Panc1 (cell line): Measurements from ENCODE around the gene CDK14. TPM values are rescaled to one million over a fixed set of nuclear protein-coding genes. Genes with fewer than 3 reads are reported as not detected.
A peak's percentile ranks its signal among the peaks of the same experiment; 100 is the strongest.

ENCODE experiments used
- ATAC-seq: fragments of 200-7000 bp; cut with Tn5 transposase; 2 replicates; pipeline ENCODE4 v1.9.1; 2020; ENCODE audit warnings: mild to moderate bottlenecking, moderate library complexity
- BruUV-seq: library from RNA; stranded (reverse); fragments of 400-500 nt; replicated peaks from 2 replicates; lab custom pipeline; 2021; lab: Mats Ljungman, UMichigan
- CTCF ChIA-PET: fragments of 300-600 bp; sonication (Branson Sonifier 250); formaldehyde crosslinking; loops from one replicate; lab custom pipeline; 2022; ENCODE audit warnings: antibody characterized with exemption; lab: Charles Lee
- POLR2A ChIA-PET: fragments of 300-600 bp; sonication (Branson Sonifier 250); formaldehyde crosslinking; loops from one replicate; lab custom pipeline; 2022; ENCODE audit warnings: antibody characterized with exemption; lab: Charles Lee
- DNase-seq: peaks from one replicate; pipeline ENCODE4 v3.0.0-alpha.2; 2010; ENCODE audit warnings: low read depth, low spot score
- H3K27ac ChIP-seq: 2 replicates; pipeline ENCODE4 v1.5.1; 2011; ENCODE audit warnings: mild to moderate bottlenecking, low read length, inconsistent platforms
- H3K27me3 ChIP-seq: fragments of 200-500 bp; sonication (Bioruptor generic); 2 replicates; pipeline ENCODE4 v1.6.0; 2014; ENCODE audit warnings: low read length, inconsistent platforms; ENCODE audit not compliant: control insufficient read depth, insufficient read depth
- H3K36me3 ChIP-seq: fragments of 200-500 bp; sonication (Bioruptor generic); 2 replicates; pipeline ENCODE4 v1.5.1; 2014; ENCODE audit warnings: inconsistent platforms, mild to moderate bottlenecking, low read length, moderate library complexity; ENCODE audit not compliant: control insufficient read depth, insufficient read depth
- H3K4me1 ChIP-seq: 2 replicates; pipeline ENCODE4 v1.5.1; 2011; ENCODE audit warnings: inconsistent platforms, mild to moderate bottlenecking, low read length, moderate library complexity; ENCODE audit not compliant: control insufficient read depth, insufficient read depth
- H3K4me3 ChIP-seq, 2 experiments: 2 replicates each; pipeline ENCODE4 v1.5.1; 2011 to 2012; ENCODE audit warnings: low read depth in 2 of 2, low read length in 2 of 2, mild to moderate bottlenecking in 2 of 2, inconsistent platforms in 1 of 2, moderate library complexity in 1 of 2
- H3K9me3 ChIP-seq: fragments of 200-500 bp; sonication (Bioruptor generic); 2 replicates; pipeline ENCODE4 v1.5.1; 2014; ENCODE audit warnings: low read depth, mild to moderate bottlenecking, inconsistent platforms, low read length, moderate library complexity; ENCODE audit not compliant: control insufficient read depth, insufficient read depth
- POLR2AphosphoS5 ChIP-seq: IDR thresholded peaks from 2 replicates; pipeline ENCODE4 v1.6.1; 2012; ENCODE audit warnings: mild to moderate bottlenecking, low read depth, low read length, moderate library complexity
- SIN3A ChIP-seq: IDR thresholded peaks from 2 replicates; pipeline ENCODE4 v1.6.1; 2012; ENCODE audit warnings: low read depth, mild to moderate bottlenecking, low read length, moderate library complexity, borderline replicate concordance; ENCODE audit not compliant: insufficient read depth
- TCF7L2 ChIP-seq: IDR thresholded peaks from 2 replicates; pipeline ENCODE4 v1.6.1; 2011; ENCODE audit warnings: mild to moderate bottlenecking, low read depth, low read length, inconsistent platforms
- in situ Hi-C: cut with HindIII; loops from 2 replicates; pipeline ENCODE4 v1.10.0; 2016; ENCODE audit warnings: low sequenced_read_pairs, low pct_unique_long_range_greater_than_20kb
- intact Hi-C: fragments of 100-400 bp; cut with micrococcal nuclease; formaldehyde crosslinking; loops from one replicate; pipeline ENCODE4 v1.10.0; 2022; ENCODE audit not compliant: unreplicated experiment
- total RNA-seq: library from RNA; stranded (reverse); gene quantifications from one replicate; pipeline ENCODE4 v1.2.1, GENCODE V29; 2021; ENCODE audit not compliant: unreplicated experiment
- TF ChIP-seq, protein P1 (sequence below), 2 experiments: IDR thresholded peaks; 2 replicates each; pipeline ENCODE4 v1.6.1; 2011 to 2012; ENCODE audit warnings: low read depth in 2 of 2, control low read depth in 1 of 2, low read length in 1 of 2, mild to moderate bottlenecking in 1 of 2, moderate library complexity in 1 of 2; ENCODE audit not compliant: insufficient read depth in 1 of 2
- TF ChIP-seq, protein P2 (sequence below): fragments of 450-650 bp; IDR thresholded peaks from 2 replicates; pipeline ENCODE4 v1.5.1; 2017; ENCODE audit warnings: mild to moderate bottlenecking

Gene CDK14
- total RNA-seq, 1 experiment from 2014 or later, result 3.0 TPM

DNA sequence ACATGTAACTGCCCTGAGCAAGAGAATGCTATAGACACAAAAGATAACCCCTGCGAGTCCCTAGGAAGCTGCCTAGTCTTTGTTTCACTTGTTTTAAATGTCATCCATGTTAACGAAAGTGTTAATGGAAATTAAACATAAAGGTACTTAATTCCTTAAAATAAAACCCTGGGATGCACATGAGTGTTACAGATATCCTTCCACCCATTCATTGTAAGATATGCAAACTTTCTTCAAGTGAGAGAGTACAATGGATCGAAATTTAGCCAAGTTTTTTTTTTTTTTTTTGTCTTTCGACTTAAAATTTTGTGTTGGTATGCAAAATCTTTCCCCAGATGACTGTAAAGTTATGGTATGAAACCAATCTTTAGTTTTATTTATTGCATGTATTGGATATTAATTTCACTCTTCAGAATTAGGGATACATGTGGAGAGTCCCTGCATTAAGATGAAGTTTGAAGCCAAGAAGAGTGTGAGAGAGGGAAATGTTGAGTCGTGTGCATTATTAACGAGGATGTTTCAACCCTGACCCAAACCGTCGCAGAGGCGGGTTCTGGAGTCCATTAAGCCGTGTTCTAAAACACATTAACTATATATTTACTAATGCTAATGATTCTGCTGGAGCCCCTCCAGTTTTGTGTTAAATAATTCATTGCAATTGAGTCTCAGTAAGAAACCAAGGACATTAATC, 1.6 kb downstream of the CDK14 start:
- in situ Hi-C loops, result no loop called here
- peaks cover 14% of the 10 kb centered on the region for H3K27me3 ChIP-seq
- H3K9me3 ChIP-seq, result no peaks in the 10 kb centered on the region
- ChIA-PET CTCF (interaction anchor here (0.7 kb wide), 1 partner anchor 492 kb away, joined by 3 read pairs; no protein-coding TSS in a partner anchor), POLR2A (interaction anchor here (0.8 kb wide), 1 partner anchor 142 kb away, joined by 4 read pairs; no protein-coding TSS in a partner anchor)
- intact Hi-C loops, result no loop called here
- peaks cover 6% of the 10 kb centered on the region for H3K4me1 ChIP-seq
- DNase-seq (no peak), ATAC-seq (no peak)
- H3K27ac ChIP-seq, result no peak overlapping the region
- BruUV-seq, result no TSS peak
- TF ChIP-seq POLR2AphosphoS5 (no peak), TCF7L2 (no peak), SIN3A (no peak)
- TF ChIP-seq, protein P1, sequence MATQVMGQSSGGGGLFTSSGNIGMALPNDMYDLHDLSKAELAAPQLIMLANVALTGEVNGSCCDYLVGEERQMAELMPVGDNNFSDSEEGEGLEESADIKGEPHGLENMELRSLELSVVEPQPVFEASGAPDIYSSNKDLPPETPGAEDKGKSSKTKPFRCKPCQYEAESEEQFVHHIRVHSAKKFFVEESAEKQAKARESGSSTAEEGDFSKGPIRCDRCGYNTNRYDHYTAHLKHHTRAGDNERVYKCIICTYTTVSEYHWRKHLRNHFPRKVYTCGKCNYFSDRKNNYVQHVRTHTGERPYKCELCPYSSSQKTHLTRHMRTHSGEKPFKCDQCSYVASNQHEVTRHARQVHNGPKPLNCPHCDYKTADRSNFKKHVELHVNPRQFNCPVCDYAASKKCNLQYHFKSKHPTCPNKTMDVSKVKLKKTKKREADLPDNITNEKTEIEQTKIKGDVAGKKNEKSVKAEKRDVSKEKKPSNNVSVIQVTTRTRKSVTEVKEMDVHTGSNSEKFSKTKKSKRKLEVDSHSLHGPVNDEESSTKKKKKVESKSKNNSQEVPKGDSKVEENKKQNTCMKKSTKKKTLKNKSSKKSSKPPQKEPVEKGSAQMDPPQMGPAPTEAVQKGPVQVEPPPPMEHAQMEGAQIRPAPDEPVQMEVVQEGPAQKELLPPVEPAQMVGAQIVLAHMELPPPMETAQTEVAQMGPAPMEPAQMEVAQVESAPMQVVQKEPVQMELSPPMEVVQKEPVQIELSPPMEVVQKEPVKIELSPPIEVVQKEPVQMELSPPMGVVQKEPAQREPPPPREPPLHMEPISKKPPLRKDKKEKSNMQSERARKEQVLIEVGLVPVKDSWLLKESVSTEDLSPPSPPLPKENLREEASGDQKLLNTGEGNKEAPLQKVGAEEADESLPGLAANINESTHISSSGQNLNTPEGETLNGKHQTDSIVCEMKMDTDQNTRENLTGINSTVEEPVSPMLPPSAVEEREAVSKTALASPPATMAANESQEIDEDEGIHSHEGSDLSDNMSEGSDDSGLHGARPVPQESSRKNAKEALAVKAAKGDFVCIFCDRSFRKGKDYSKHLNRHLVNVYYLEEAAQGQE (IDR thresholded peaks at IDR 0.05; ENCODE audit: insufficient read depth in 1 of 2, low read depth in 2 of 2, low read length in 1 of 2), result no peak
- TF ChIP-seq, protein P2, sequence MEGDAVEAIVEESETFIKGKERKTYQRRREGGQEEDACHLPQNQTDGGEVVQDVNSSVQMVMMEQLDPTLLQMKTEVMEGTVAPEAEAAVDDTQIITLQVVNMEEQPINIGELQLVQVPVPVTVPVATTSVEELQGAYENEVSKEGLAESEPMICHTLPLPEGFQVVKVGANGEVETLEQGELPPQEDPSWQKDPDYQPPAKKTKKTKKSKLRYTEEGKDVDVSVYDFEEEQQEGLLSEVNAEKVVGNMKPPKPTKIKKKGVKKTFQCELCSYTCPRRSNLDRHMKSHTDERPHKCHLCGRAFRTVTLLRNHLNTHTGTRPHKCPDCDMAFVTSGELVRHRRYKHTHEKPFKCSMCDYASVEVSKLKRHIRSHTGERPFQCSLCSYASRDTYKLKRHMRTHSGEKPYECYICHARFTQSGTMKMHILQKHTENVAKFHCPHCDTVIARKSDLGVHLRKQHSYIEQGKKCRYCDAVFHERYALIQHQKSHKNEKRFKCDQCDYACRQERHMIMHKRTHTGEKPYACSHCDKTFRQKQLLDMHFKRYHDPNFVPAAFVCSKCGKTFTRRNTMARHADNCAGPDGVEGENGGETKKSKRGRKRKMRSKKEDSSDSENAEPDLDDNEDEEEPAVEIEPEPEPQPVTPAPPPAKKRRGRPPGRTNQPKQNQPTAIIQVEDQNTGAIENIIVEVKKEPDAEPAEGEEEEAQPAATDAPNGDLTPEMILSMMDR, result no peak
- H3K4me3 ChIP-seq, result peak overlapping the region; percentile 51 to 55; a peak in 3 of 4 replicates
- H3K36me3 ChIP-seq, result no peaks in the 10 kb centered on the region

DNA sequence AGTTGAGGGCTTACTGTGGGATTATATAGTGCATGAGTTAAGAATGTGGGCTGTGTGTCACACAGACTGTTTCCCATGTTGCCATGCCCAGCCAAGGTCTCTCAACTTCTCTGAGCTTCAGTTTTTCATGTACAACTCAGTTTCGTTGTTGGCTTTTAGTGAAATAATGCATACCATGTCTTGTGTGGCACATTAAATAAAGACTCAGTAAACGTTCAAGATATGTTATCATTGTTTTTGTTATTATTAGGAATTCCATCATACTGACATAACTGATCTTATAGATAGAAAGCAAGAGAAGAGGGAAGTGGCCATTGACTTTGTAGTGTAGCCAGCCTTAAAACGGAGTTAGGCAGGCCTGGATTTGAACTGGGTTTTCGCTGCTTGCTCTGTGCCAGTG, 2.9 kb downstream of the CDK14 start:
- Histone ChIP-seq H3K9me3 (no peaks in the 10 kb centered on the region), H3K4me1 (peaks cover 6% of the 10 kb centered on the region), H3K27me3 (peaks cover 14% of the 10 kb centered on the region), H3K27ac (no peak overlapping the region), H3K4me3 (no peak overlapping the region), H3K36me3 (no peaks in the 10 kb centered on the region)
- ATAC-seq (no peak), DNase-seq (no peak)
- no TSS peak for BruUV-seq
- TF ChIP-seq, protein P1 (IDR thresholded peaks at IDR 0.05; ENCODE audit: insufficient read depth in 1 of 2, low read depth in 2 of 2, low read length in 1 of 2), result no peak
- TF ChIP-seq TCF7L2 (no peak), POLR2AphosphoS5 (no peak), SIN3A (no peak)
- TF ChIP-seq, protein P2, result no peak
- in situ Hi-C loops (no loop called here), intact Hi-C loops (no loop called here)
- ChIA-PET CTCF (no interaction called here), POLR2A (no interaction called here)
